Activated CD4-positive, alpha-beta T cell treated with anti-CD3 and anti-CD28 coated beads, Interleukin-2, amount 50 U/mL, for 48 hours (primary cell): ENCODE results near the gene PDE4D.
A peak's percentile ranks its signal among the peaks of the same experiment; 100 is the strongest.
"Not testable (repeated sequence)": the region's sequence is repeated elsewhere in the genome, so short reads cannot be mapped to it uniquely, and the experiment has no call there.

Experiments used
- DNase-seq, 2 experiments: peaks; one replicate each; pipeline ENCODE4 v3.0.0-alpha.2; 2020

PDE4D gene

GRCh38 chr5:59020611-59021285 lies 872.8 kb downstream of the PDE4D start:
- DNase-seq: peak; percentile 35 to 56

DNA sequence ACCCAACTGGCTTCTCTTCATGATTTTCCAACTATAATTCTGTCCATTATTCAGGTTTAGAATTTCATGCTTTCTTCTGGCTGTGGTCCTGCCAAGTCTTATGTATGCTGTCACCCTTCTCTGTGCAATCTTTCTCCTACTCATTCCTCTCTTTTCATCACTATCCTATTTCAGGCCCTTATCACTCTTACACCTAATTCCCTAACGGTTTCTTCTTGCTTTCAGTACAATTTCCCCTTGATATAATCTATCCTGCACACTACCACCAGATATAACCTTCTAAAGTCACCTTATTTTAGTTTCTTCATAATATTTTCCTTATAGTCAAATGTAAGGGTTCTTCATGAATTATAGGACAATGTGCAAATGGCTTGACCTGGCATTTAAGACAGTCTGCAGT lies 874.4 kb downstream of the PDE4D start:
- no peak for DNase-seq

- no peak for DNase-seq
Observed at GRCh38 chr5:59016925-59017324, 876.6 kb downstream of the PDE4D start.

GRCh38 chr5:59008816-59009473 lies 884.6 kb downstream of the PDE4D start:
- DNase-seq: no peak

DNA sequence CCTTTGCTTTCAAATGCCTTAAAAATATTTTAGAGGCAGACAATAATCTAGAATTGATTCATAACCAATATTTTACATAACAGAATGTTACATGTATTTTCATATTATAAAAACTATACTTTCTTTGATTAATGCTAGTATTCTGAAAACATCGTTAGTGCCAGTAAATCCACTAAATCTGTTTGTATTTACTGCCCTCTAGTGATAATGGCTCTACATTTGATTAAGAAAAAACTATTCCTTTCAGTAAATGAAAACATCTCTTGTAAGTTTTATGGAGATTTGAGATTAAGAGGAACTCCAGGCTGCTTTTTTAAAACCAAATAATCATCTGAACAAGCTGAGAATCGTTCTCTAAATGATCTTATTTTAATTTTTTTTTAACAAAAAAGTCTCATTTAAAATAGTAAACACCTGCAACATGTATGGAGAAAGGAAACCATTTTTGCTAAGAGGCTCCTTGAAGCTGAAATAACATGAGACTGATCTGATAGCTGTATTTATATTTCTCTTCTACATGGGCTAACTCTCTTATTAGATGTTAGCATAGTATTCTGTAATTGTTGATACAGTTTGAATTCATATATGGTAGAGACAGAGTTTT lies 886.0 kb downstream of the PDE4D start:
- no peak for DNase-seq

GRCh38 chr5:59005934-59006701 lies 887.4 kb downstream of the PDE4D start:
- no peak for DNase-seq

GRCh38 chr5:59003641-59004040 lies 889.9 kb downstream of the PDE4D start:
- no peak for DNase-seq

DNA sequence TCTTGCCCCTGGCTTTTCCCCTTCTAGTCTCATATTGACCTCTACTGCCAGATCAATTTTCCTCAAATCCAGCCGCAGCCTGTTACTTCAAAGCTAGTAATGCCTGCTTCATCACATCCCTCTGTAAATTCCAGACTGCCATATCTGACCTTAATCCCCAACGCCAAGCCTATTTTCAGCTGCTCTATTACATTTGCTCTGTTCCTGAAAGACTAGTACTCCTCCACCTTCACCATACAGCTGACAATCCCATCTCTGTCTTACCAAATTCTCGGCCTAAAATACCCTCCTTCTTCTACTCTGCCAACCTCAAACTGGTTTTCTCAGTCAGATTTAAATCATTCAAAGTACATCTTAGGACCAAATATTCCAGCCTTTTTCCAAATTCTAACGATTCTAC lies 890.4 kb downstream of the PDE4D start:
- DNase-seq: no peak

DNA sequence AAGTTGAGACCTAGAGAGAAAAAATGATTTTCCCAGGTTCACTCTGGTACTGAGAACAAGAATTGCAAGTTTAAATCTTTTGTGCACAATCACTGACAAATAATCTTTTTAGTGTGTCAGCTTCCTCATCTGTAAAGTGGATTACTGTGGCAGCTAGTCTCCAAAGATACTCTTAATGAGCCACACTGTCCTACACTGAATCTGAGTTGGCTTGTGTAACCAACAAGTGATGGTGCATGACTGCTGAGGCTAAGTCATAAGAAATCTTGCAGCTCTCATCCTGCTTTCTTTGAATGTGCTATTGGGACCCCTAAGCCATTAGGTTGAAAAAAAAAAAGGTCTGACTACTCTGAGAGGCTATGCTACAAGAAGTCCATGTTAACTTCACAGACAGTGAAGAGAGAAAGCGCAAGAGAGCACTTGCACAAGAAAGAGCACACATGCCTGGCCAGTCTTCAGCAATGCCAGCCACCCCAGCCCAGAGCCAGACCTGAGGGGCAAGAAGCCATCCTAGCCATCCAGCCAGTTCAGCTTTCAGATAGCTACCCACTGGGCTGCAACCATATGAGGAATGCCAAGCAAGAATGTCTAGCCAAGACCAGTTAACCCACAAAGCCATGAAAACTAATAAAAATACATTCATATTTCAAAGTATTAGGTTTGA lies 891.2 kb downstream of the PDE4D start:
- no peak for DNase-seq

DNA sequence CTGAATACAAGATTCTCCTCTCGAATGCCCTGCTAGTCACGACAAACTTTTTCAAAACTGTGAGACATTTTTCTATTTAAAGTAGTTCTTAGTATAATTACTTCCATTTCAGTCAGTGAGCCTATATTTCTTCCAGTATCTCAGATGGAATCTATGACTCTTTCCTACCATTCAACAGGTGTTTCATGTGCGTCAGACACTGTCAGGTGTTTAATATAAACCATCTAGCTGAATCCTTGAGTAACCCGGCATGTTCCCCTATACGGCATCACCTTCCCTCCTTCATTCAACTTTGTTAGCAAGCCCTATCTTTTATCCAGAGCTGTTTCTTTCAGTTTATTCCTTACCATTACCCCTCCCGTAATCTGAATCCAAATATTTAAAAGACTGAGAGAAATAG lies 891.8 kb downstream of the PDE4D start:
- DNase-seq: no peak

- DNase-seq: no peak
Observed at GRCh38 chr5:59001154-59001553, 892.4 kb downstream of the PDE4D start.

- no peak for DNase-seq
Observed at GRCh38 chr5:59000211-59000610, 893.3 kb downstream of the PDE4D start.

GRCh38 chr5:58999804-59000203 lies 893.7 kb downstream of the PDE4D start:
- no peak for DNase-seq

- no peak for DNase-seq
Observed at GRCh38 chr5:58998544-58998943, 895.0 kb downstream of the PDE4D start.

- DNase-seq: not testable (repeated sequence)
Observed at GRCh38 chr5:58995779-58996178, 897.7 kb downstream of the PDE4D start.

GRCh38 chr5:58993461-58993860 lies 900.1 kb downstream of the PDE4D start:
- DNase-seq: no peak

DNA sequence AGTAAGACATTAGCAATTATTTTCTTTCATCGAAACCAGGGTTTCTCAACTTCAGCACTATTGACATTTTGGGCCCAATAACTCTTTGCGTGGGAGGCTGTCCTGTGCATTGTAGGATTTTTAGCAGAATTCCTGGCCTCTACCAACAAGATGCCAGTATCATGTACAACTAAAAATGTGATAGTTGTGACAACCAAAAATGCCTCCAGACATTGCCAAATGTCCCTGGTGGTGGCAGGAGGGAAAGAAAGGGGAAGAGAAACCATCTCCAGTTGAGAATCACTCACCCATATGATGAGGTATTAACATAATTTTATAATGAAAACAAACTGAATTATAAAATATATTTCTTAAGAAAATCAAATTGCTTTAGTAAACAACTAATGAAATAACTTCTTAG lies 904.6 kb downstream of the PDE4D start:
- no peak for DNase-seq

DNA sequence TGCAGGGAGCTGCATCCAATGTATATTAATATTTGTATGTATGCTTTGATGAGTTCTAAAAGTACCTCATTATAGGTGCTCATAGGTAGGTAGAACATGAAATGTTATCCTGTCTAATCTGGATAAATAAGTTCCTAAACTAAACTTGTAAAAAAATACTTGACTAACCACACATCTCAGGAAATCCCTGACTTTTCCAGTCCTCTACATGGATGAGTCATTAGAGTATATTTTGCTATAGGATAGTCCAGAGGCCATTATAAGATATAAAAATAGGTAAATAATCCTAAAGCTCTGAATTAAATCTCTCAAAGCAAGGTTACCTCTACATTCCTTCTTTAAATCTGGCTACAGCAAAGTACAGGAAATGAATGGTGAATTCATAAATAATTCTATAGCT lies 906.3 kb downstream of the PDE4D start:
- DNase-seq: no peak

DNA sequence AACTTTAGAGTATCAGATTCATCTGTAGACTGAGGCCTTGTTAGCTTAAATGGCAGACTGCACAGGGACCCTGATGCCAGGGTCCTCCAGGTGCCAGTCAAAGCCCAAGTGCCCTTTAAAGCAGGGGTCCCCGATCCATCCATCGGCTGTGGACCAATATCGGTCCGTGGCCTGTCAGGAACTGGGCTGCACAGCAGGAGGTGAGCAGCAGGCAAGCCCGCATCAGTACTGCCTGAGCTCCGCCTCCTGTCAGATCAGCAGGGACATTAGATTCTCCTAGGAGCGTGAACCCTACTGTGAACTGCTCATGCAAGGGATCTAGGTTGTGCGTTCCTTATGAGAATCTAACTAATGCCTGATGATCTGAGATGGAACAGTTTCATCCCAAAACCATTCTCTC lies 907.2 kb downstream of the PDE4D start:
- no peak for DNase-seq

GRCh38 chr5:58985759-58986158 lies 907.8 kb downstream of the PDE4D start:
- no peak for DNase-seq

GRCh38 chr5:58985311-58985710 lies 908.2 kb downstream of the PDE4D start:
- DNase-seq: no peak

DNA sequence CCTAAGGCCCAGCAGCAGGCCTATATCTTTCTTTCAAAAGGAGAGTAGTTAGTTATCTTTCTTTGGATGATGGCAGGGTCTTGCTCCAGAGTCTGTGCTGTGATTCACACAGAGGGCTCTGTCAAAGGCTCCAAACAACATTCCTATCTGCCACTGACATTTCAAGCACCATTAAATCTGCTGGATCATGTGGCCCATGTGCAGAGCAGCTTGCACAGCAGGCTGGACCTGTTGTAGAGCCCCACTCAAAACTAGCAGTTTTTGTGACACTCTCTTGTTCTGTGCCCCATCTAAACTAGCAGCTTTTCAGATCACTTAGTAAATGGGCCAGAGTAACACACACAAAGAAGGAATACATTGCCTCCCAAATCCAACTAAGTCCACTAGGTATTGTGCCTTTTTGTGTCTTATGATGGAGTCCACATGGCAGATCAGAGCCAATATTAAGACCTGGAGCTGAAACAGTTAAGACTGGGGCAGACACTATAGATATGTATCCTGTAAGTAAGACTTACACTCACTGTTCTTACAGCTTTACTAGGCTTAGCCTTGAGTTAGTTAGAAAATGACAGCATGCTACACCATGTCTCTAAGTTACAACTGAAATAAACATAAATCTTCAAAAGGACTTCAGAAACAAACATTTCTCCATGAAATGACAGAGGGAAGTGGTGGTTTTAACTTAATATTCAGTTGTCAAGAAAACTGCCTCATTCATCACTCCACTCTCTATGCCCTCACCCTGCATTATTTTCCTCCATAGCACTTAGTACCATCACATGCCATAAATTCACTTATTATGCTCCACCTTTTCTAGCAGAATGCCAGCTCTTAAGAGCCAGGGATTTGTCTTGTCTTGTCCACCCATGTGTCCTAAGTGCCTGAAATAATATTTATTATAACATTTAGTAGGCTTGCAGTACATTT lies 909.7 kb downstream of the PDE4D start:
- no peak for DNase-seq
